AG08396 (cell line): ENCODE measurements around the gene TCP11.

Source experiments
- DNase-seq: peaks from one replicate; pipeline ENCODE4 v3.0.0; 2012; ENCODE audit warnings: low spot score, mixed read lengths

TCP11 gene

GRCh38 chr6:35092362-35093117 is 48.6 kb downstream of the TCP11 start:
- DNase-seq = peak; percentile 37

GRCh38 chr6:35091346-35092083 is 49.6 kb downstream of the TCP11 start:
- DNase-seq = peak; percentile 36

- peak; percentile 6 for DNase-seq
Measured at GRCh38 chr6:35090734-35091133, 50.4 kb downstream of the TCP11 start.

GRCh38 chr6:35089935-35090505 is 51.1 kb downstream of the TCP11 start:
- DNase-seq = peak; percentile 61

GRCh38 chr6:35089216-35089934 is 51.8 kb downstream of the TCP11 start:
- DNase-seq = no peak

GRCh38 chr6:35088281-35089215 is 52.6 kb downstream of the TCP11 start:
- DNase-seq = peak; percentile 2

- peak; percentile 3 for DNase-seq
Measured at GRCh38 chr6:35087361-35088280, 53.5 kb downstream of the TCP11 start.

- no peak for DNase-seq
Measured at GRCh38 chr6:35086636-35087360, 54.3 kb downstream of the TCP11 start.

- no peak for DNase-seq
Measured at GRCh38 chr6:35086282-35086632, 54.9 kb downstream of the TCP11 start.

- DNase-seq = peak; percentile 2
Measured at GRCh38 chr6:35085359-35086281, 55.5 kb downstream of the TCP11 start.

GRCh38 chr6:35084511-35085203 is 56.5 kb downstream of the TCP11 start:
- DNase-seq = peak; percentile 4

- no peak for DNase-seq
Measured at GRCh38 chr6:35084041-35084491, 57.1 kb downstream of the TCP11 start.

- no peak for DNase-seq
Measured at GRCh38 chr6:35083507-35083906, 57.6 kb downstream of the TCP11 start.

GRCh38 chr6:35082733-35083403 is 58.3 kb downstream of the TCP11 start:
- no peak for DNase-seq

GRCh38 chr6:35082046-35082732 is 59.0 kb downstream of the TCP11 start:
- DNase-seq = no peak

- no peak for DNase-seq
Measured at GRCh38 chr6:35081426-35081851, 59.7 kb downstream of the TCP11 start.
